Measurements from ENCODE around the gene BCAM.
"Not testable (repeated sequence)": the region's sequence is repeated elsewhere in the genome, so short reads cannot be mapped to it uniquely, and the experiment has no call there.

The BCAM gene, protein sequence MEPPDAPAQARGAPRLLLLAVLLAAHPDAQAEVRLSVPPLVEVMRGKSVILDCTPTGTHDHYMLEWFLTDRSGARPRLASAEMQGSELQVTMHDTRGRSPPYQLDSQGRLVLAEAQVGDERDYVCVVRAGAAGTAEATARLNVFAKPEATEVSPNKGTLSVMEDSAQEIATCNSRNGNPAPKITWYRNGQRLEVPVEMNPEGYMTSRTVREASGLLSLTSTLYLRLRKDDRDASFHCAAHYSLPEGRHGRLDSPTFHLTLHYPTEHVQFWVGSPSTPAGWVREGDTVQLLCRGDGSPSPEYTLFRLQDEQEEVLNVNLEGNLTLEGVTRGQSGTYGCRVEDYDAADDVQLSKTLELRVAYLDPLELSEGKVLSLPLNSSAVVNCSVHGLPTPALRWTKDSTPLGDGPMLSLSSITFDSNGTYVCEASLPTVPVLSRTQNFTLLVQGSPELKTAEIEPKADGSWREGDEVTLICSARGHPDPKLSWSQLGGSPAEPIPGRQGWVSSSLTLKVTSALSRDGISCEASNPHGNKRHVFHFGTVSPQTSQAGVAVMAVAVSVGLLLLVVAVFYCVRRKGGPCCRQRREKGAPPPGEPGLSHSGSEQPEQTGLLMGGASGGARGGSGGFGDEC

GRCh38 chr19:44808463-44809371 is at the start of gene BCAM:
BCAM (plus strand) TSS chr19:44809103; CDS start chr19:44809125, 22 bp downstream.
- peak; percentile 56 for DNase-seq (ENCODE audit: low spot score)

- no peak for DNase-seq (ENCODE audit: low spot score)
Measured at GRCh38 chr19:44762038-44762437, 46.9 kb upstream of the BCAM start.

DNA sequence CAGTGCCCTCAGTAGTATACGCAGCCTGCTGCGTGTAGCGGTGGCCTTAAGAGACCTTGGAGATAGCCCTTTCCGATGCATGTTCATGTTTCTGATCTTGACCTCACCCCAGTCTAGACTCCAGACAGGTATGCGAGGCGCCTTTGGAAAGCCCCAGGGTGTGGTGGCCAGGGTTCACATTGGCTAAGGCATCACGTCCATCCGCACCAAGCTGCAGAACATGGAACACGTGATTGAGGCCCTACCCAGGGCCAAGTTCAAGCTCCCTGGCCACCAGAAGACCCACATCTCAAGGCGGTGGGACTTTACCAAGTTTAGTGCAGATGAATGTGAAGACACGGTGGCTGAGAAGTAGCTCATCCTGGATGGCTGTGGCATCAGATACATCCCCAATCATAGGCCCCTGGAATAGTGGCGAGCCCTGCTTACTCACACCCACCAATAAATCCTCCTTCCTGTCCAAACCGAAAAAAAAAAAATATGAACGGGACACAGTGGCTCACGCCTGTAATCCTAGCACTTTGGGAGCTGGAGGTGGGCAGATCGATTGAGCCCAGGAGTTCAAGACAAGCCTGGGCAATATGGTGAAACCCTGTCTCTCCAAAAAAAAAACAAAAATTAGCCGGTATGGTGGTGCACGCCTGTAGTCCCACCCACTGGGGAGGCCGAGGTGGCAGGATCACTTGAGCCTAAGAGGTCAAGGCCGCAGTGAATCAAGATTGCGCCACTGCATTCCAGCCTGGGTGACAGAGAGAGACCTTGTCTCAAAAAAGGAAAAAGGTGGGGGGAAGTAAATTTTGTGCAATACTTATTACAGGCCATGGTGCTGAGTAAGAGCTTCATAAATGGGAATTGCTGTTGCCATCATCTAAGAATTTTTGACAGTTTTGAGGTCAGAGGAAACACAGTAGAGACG is 43.6 kb upstream of the BCAM start:
- peak; percentile 35 for DNase-seq (ENCODE audit: low spot score)

DNA sequence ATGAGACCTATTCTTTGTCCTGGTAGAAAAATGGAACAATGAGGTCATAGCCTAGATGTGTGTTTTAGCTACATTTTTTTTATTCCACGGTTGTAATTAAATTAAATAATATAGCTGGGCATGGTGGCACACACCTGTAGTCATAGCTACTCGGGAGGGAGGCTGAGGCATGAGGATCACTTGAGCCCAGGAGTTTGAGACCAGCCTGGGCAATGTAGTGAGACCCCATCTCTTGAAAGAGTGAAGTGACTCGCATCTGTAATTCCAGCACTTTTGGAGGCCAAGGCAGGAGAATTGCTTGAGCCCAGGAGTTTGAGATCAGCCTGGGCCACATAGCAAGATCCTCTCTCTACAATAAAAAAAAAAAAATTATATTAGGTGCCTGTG is 43.0 kb upstream of the BCAM start:
- DNase-seq (ENCODE audit: low spot score): no peak

DNA sequence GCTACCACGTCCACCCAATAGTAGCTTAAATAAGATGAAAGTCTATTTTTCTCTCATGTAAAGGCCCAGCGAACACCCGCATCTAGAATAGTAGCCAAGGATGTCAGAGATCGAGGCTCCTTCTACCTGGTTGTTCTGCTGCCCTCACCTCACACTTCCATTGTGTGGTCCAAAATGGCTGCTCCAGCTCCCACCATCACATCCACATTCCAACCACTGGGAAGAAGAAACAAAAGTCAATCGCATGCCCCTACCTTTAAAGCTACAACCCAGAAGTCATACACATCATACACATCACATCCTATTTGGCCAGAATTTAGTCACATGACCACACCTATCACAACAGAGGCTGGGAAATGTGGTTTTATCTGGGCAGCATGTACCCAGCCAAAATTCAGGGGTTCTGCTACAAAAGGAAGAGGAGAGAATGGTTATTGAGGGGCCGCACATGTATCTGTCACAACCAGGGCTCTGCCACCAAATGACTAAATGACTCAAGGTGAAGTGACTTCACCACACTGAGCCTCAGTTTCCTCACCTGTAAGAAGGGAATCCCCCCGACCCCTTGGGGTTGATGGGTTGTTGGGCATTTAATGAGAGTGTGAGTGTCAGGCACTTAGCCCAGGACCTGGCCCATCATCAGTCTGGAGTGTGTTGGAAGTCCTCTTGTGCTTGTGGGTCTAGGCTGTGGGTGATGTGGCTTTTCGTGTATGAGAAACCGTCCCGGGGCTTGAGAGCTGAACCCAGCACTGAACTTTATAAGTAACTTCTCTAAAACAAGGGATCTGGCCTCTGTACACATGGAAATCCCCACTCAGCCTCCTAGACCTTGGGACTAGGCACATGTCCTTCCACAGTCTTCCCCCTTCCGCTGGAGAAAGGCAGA is 41.4 kb upstream of the BCAM start:
- DNase-seq (ENCODE audit: low spot score): no peak

DNA sequence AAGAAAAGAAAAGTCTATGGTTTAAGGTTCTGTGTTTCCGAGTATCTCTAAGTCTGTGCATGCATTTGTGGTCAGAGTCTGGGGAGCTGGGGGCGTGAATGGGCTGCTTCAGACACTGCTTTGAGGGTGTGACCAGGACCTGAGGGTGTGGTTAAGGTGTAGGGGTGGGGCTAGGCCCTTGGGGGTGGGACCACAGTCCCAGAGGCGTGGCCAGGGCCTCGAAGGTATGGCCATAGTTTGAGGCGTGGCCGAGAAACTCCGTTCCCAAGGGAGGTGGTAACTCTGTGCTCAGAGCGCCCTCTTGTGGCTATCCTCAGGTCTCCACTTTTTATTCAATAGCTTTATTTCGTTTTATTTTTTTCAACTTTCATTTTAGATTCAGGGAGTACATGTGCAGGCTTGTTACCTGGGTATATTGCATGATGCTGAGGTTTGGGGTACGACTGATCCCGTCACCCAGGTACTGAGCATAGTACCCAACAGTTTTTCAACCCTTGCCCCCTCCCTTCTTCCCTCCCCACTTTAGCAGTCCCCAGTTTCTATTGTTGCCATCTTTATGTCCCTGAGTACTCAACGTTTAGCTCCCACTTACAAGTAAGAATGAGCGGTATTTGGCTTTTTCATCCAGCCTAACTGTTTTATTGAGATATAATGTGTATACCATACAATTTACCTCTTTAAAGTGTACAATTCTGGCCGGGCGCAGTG is 38.2 kb upstream of the BCAM start:
- peak; percentile 94 for DNase-seq (ENCODE audit: low spot score)

DNA sequence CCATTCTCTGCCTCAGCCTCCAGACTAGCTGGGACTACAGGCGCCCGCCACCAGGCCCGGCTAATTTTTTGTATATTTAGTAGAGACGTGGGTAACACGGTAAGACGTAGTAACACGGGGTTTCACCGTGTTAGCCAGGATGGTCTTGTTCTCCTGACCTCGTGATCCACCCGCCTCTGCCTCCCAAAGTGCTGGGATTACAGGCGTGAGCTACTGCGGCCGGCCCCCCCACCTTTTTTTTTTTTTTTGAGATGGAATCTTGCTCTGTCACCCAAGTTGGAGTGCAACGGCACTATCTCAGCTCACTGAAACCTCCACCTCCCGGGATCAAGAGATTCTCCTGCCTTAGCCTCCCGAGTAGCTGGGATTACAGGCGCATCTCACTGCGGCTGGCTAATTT is 36.8 kb upstream of the BCAM start:
- DNase-seq (ENCODE audit: low spot score): not testable (repeated sequence)

DNA sequence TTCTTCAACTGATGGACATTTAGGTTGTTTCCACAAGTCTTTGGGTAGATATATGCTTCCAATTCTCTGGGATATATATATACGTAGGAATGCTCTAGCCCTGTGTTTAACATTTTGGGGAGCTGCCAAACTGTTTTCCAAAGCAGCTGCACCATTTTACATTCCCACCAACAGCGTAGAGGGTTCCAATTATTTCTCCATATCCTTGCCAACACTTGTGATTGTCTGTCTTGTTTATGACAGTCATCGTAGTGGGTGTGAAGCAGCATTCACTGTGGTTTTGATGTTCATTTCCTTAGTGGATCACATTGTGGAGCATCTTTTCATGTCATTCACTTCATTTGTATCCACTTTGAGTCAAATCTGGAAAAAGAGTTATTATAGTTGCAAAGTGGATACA is 35.9 kb upstream of the BCAM start:
- DNase-seq (ENCODE audit: low spot score): no peak

DNA sequence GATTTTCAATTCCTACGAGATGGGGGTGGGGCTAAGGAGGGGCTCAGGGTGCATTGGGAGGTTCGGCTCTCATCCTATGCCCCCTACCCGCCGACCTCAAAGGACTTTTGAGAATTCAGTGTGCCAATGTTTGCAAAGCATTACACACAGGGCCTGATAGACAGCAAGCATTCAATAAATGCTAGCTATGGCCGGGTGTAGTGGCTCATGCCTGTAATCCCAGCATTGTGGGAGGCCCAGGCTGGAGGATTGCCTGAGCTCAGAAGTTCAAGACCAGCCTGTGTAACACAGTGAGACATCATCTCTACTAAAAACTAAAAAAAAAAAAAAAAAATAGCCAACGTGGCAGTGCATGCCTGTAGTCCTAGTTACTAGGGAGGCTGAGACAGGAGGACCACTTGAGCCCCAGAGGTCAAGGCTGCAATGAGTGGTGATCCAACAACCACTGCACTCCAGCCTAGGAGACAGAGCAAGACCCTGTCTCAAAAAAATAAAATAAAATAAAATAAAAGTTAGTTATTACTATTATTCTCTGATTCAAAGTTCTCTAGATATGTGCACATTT is 33.1 kb upstream of the BCAM start:
- DNase-seq (ENCODE audit: low spot score): no peak

- DNase-seq (ENCODE audit: low spot score): peak; percentile 88
Measured at GRCh38 chr19:44776402-44777096, 32.4 kb upstream of the BCAM start.

DNA sequence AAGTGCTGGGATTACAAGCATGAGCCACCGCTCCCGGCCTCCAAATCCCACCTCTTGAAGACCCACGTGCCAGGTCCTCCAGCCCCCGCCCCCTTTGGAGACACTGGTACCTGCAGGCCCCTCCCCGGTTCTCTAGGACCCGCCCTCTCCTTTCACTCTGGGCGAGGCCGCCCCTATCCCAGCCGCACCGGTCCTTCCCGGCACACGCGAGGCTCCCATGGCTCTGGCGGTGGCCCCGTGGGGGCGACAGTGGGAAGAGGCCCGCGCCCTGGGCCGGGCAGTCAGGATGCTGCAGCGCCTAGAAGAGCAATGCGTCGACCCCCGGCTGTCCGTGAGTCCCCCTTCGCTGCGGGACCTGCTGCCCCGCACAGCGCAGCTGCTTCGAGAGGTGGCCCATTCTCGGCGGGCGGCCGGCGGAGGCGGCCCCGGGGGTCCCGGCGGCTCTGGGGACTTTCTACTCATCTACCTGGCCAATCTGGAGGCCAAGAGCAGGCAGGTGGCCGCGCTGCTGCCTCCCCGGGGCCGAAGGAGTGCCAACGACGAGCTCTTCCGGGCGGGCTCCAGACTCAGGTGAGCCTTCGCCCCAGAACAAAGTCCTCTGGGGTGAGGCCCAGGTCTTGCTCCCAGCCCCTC is 31.1 kb upstream of the BCAM start, which contains the start of gene CBLC:
Gene CBLC (plus strand): TSS at position 176 of the 633 bp plus-strand sequence. CDS start 42 bp downstream, at position 218.
- peak; percentile 90 for DNase-seq (ENCODE audit: low spot score)

- no peak for DNase-seq (ENCODE audit: low spot score)
Measured at GRCh38 chr19:44779150-44779549, 29.8 kb upstream of the BCAM start.

- not testable (repeated sequence) for DNase-seq (ENCODE audit: low spot score)
Measured at GRCh38 chr19:44781694-44782093, 27.2 kb upstream of the BCAM start.

DNA sequence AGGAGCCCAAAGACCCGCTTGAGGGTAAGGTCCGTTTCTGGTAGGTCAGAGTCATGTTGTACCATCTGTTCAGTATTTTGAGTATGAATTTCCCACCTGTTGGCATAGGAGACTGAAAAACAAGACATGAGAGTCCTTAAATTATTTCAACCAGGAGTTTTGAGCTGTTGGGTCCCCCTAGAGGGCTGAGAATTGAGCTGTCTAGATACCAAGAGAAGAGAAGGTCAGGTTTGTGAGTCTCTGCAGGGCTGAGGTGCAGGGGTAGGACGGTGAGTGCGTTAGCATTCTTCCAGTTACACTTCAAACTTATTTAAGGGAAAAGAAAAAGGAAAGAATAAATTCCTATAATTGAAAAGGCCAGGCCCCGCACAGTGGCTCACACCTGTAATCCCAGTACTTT is 26.2 kb upstream of the BCAM start:
- DNase-seq (ENCODE audit: low spot score): no peak

DNA sequence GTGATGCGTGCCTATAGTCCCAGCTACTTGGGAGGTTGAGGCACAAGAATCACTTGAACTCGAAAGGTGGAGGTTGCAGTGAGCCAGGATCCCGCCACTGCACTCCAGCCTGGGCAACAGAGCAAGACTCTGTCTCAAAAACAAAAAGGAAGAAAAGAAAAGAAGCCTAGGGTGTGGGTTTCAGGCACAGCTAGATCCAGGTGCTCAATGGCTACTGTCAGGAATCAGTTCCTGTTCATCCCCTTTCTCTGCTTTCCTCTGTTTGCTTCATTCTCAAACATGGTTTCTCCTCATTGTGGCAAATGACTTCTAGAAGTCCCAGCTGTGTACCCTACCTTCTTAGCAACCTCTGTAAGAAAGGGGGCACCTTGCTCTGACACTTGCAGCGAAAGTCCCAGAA is 25.4 kb upstream of the BCAM start:
- no peak for DNase-seq (ENCODE audit: low spot score)

- no peak for DNase-seq (ENCODE audit: low spot score)
Measured at GRCh38 chr19:44785271-44785670, 23.6 kb upstream of the BCAM start.

GRCh38 chr19:44785993-44786392 is 22.9 kb upstream of the BCAM start:
- DNase-seq (ENCODE audit: low spot score): no peak

- DNase-seq (ENCODE audit: low spot score): no peak
Measured at GRCh38 chr19:44788971-44789370, 19.9 kb upstream of the BCAM start.
